CD14-positive monocyte (primary cell): Measurements from ENCODE around the gene FBXO11. TPM values are rescaled to one million over a fixed set of nuclear protein-coding genes. Genes with fewer than 3 reads are reported as not detected.

ENCODE experiments used
- DNase-seq, 3 donors: peaks; one replicate each; pipeline ENCODE4 v3.0.0-alpha.2; 2011 to 2022
- H2AFZ ChIP-seq: 2 replicates; pipeline ENCODE4 v1.6.0; 2012; ENCODE audit warnings: mild to moderate bottlenecking, low read depth, low read length, inconsistent platforms; ENCODE audit not compliant: insufficient read depth, poor library complexity, severe bottlenecking
- H3K27ac ChIP-seq, 2 donors: 1 replicate in 1 of 2; 2 replicates in 1 of 2; pipeline ENCODE4 v1.5.1; 2012 to 2013; ENCODE audit warnings: low read length in 2 of 2, control low read depth in 1 of 2, inconsistent platforms in 1 of 2, low read depth in 1 of 2, mild to moderate bottlenecking in 1 of 2
- H3K27me3 ChIP-seq, 2 donors: one replicate each; pipeline versions ENCODE4 v1.6.0 to v1.6.1; 2011 to 2013; ENCODE audit warnings: low read length in 2 of 2; ENCODE audit not compliant: control insufficient read depth in 2 of 2, insufficient read depth in 2 of 2
- H3K36me3 ChIP-seq, 2 donors: replicated peaks in 1 of 2; 1 replicate in 1 of 2; 2 replicates in 1 of 2; pipeline versions ENCODE4 v1.5.1 to v1.6.1; 2012 to 2013; ENCODE audit warnings: low read length in 2 of 2, control low read depth in 1 of 2, inconsistent platforms in 1 of 2, mild to moderate bottlenecking in 1 of 2; ENCODE audit not compliant: insufficient read depth in 2 of 2, control insufficient read depth in 1 of 2
- H3K4me1 ChIP-seq, 2 donors: 1 replicate in 1 of 2; 2 replicates in 1 of 2; pipeline versions ENCODE4 v1.5.1 to v1.6.1; 2012 to 2013; ENCODE audit warnings: low read length in 2 of 2, control low read depth in 1 of 2, inconsistent platforms in 1 of 2, mild to moderate bottlenecking in 1 of 2, moderate library complexity in 1 of 2; ENCODE audit not compliant: insufficient read depth in 2 of 2, control insufficient read depth in 1 of 2
- H3K4me2 ChIP-seq: replicated peaks from 2 replicates; pipeline ENCODE3; 2012; ENCODE audit warnings: low read length, moderate library complexity, mild to moderate bottlenecking; ENCODE audit not compliant: poor library complexity, severe bottlenecking; ENCODE audit errors: extremely low read depth
- H3K4me3 ChIP-seq, 3 experiments: fragments of 200-600 bp in 1 of 3; sonication (generic) in 1 of 3; replicated peaks in 1 of 3; 1 replicate in 2 of 3; 2 replicates in 1 of 3; pipeline ENCODE4 v1.5.1; 2011 to 2013; ENCODE audit warnings: low read length in 3 of 3, mild to moderate bottlenecking in 3 of 3, control low read depth in 2 of 3, low read depth in 2 of 3, inconsistent platforms in 1 of 3, moderate library complexity in 1 of 3
- H3K79me2 ChIP-seq: 2 replicates; pipeline ENCODE4 v1.6.0; 2012; ENCODE audit warnings: mild to moderate bottlenecking, control low read depth, inconsistent platforms, low read length, moderate library complexity; ENCODE audit not compliant: insufficient read depth
- H3K9ac ChIP-seq: 2 replicates; pipeline ENCODE4 v1.6.0; 2017; ENCODE audit warnings: low read length, mild to moderate bottlenecking; ENCODE audit not compliant: insufficient read depth, poor library complexity, severe bottlenecking
- H3K9me3 ChIP-seq, 2 donors: replicated peaks in 1 of 2; 1 replicate in 1 of 2; 2 replicates in 1 of 2; pipeline versions ENCODE4 v1.5.1 to v1.6.1; 2012 to 2013; ENCODE audit warnings: low read length in 2 of 2, control low read depth in 1 of 2; ENCODE audit not compliant: control insufficient read depth in 1 of 2, insufficient read depth in 1 of 2
- H4K20me1 ChIP-seq: 2 replicates; pipeline ENCODE4 v1.6.0; 2012; ENCODE audit warnings: mild to moderate bottlenecking, low read length, control low read depth, moderate library complexity; ENCODE audit not compliant: insufficient read depth
- H3K27ac Mint-ChIP-seq, 7 donors: one replicate each; pipeline ENCODE4 v1.8.0; 2020; ENCODE audit warnings: mild to moderate bottlenecking in 7 of 7, mixed read lengths in 7 of 7, moderate library complexity in 6 of 7, inconsistent platforms in 2 of 7
- H3K27me3 Mint-ChIP-seq, 3 donors: one replicate each; pipeline ENCODE4 v1.8.0; 2021 to 2022; ENCODE audit warnings: low read depth in 3 of 3, mild to moderate bottlenecking in 3 of 3, mixed read lengths in 3 of 3, moderate library complexity in 3 of 3, inconsistent platforms in 1 of 3
- H3K36me3 Mint-ChIP-seq, 2 donors: one replicate each; pipeline ENCODE4 v1.8.0; 2020; ENCODE audit warnings: mixed read lengths in 2 of 2, inconsistent platforms in 1 of 2, mild to moderate bottlenecking in 1 of 2
- H3K4me1 Mint-ChIP-seq: one replicate; pipeline ENCODE4 v1.8.0; 2020; ENCODE audit warnings: mild to moderate bottlenecking, mixed read lengths
- H3K4me3 Mint-ChIP-seq, 2 donors: one replicate each; pipeline ENCODE4 v1.8.0; 2020; ENCODE audit warnings: mild to moderate bottlenecking in 2 of 2, mixed read lengths in 2 of 2, moderate library complexity in 1 of 2
- H3K9me3 Mint-ChIP-seq, 7 donors: one replicate each; pipeline ENCODE4 v1.8.0; 2020 to 2022; ENCODE audit warnings: mixed read lengths in 7 of 7, mild to moderate bottlenecking in 6 of 7, moderate library complexity in 6 of 7, inconsistent platforms in 2 of 7
- WGBS: methylation state at CpG from one replicate; pipeline ENCODE4 v1.1.5; 2013; ENCODE audit warnings: missing lambda C conversion rate; ENCODE audit not compliant: insufficient coverage; 5-methylcytosine and 5-hydroxymethylcytosine counted together
- intact Hi-C, 2 donors: fragments of 100-400 bp; cut with micrococcal nuclease; formaldehyde crosslinking; loops; one replicate each; pipeline versions ENCODE4 v1.15.0 to v1.15.1; 2023
- polyA plus RNA-seq, 3 donors: library from polyadenylated mRNA; depleted of rRNA in 1 of 3; unstranded in 2 of 3; stranded (reverse) in 1 of 3; fragments of 300-500 nt in 2 of 3; fragments of >200 nt in 1 of 3; fragmentation: Illumina TruSeq in 2 of 3; gene quantifications; 1 replicate in 2 of 3; 2 replicates in 1 of 3; pipeline ENCODE4 v1.2.3, GENCODE V29; 2012 to 2021
- TF ChIP-seq, protein P1 (sequence below): fragments of 200-600 bp; IDR thresholded peaks from one replicate; pipeline ENCODE4 v1.8.0; 2022; ENCODE audit warnings: antibody characterized with exemption, mild to moderate bottlenecking

Gene FBXO11
- polyA plus RNA-seq, 3 donors, result 2.2 to 51.3 (median 4.6) TPM

DNA sequence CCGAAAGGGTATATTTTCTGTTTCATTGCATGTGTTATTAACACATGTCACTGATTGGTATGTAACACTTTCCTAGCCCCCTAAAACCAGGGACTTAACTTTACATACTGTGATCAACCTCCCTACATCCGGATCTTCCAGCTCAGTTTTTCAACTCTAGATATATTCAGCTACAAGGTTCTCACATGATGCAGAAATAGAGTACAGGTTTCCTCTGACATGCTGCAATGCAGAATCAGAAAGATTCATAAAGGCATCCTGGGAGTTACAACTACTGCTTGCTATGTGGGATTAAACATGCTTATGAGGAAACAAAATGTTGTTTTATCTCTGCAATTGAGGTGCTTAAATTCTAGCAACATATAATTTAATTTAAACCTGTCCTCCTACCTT lies 14.0 kb downstream of the FBXO11 start:
- Histone ChIP-seq H3K36me3 (peaks cover 3 to 17% of the 10 kb centered on the region in 2 donors), H3K27ac (peak overlapping the region in 1 of 2 donors; percentile 11), H3K79me2 (peaks cover 100% of the 10 kb centered on the region), H4K20me1 (peaks cover 100% of the 10 kb centered on the region), H3K27me3 (no peaks in the 10 kb centered on the region), H3K4me1 (peaks cover 17 to 18% of the 10 kb centered on the region in 2 donors), H3K9ac (no peak overlapping the region), H2AFZ (no peak overlapping the region), H3K4me2 (no peak overlapping the region), H3K4me3 (no peak overlapping the region), H3K9me3 (no peaks in the 10 kb centered on the region)
- Mint-ChIP-seq H3K9me3 (peaks cover 0 to 3% (median 0%) of the 10 kb centered on the region in 7 donors), H3K36me3 (peaks cover 10 to 22% of the 10 kb centered on the region in 2 donors), H3K4me3 (no peak overlapping the region), H3K27ac (peak overlapping the region in 1 of 7 donors; percentile 9), H3K27me3 (no peaks in the 10 kb centered on the region), H3K4me1 (peaks cover 45% of the 10 kb centered on the region)
- no peak for DNase-seq
- intact Hi-C loops, result no loop called here
- WGBS, result no CpG with 5 or more reads among the region's 2 CpGs
- TF ChIP-seq, protein P1, sequence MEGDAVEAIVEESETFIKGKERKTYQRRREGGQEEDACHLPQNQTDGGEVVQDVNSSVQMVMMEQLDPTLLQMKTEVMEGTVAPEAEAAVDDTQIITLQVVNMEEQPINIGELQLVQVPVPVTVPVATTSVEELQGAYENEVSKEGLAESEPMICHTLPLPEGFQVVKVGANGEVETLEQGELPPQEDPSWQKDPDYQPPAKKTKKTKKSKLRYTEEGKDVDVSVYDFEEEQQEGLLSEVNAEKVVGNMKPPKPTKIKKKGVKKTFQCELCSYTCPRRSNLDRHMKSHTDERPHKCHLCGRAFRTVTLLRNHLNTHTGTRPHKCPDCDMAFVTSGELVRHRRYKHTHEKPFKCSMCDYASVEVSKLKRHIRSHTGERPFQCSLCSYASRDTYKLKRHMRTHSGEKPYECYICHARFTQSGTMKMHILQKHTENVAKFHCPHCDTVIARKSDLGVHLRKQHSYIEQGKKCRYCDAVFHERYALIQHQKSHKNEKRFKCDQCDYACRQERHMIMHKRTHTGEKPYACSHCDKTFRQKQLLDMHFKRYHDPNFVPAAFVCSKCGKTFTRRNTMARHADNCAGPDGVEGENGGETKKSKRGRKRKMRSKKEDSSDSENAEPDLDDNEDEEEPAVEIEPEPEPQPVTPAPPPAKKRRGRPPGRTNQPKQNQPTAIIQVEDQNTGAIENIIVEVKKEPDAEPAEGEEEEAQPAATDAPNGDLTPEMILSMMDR, result no peak

DNA sequence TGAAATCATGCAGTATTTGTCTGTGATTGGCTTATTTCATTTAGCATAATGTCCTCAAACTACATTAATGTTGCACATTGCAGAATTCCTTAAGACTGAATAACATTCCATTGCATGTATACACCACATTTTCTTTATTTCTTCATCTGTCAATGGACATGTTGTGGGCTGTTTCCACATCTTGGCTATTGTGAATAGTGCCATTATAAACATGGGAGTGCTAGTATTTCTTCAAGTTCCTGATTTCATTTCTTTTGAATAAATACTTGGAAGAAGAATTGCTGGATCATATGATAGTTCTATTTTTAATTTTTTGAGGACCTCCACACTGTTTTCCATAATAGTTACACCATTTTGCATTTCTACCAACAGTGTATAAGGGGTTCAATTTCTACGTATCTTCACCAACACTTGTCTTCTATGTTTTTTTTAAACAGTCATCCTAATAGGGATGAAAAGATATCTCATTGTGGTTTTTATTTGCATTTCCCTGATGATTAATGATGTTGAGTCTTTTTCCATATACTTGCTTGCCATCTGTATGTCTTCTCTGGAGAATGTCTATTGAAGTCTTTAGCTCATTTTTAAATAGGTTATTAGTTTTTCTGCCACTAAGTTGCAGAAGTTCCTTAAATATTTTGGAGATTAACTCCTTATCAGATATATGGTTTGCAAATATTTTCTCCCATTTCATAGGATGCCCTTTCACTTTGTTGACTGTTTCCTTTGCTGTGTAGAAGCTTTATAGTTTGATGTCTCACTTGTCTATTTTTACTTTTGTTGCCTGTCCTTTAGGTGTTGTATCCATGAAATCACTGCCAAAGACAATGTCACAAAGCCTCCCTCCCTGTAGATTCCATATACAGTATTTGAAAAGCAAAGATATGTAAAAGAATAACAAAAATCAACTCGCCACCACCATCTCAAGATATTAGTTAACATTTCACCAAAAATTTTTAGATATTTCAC lies 14.6 kb downstream of the FBXO11 start:
- H2AFZ ChIP-seq, result no peak overlapping the region
- peaks cover 40% of the 10 kb centered on the region for H3K4me1 Mint-ChIP-seq
- no peak overlapping the region for H3K4me2 ChIP-seq
- peaks cover 3 to 17% of the 10 kb centered on the region in 2 donors for H3K36me3 ChIP-seq
- H3K27me3 Mint-ChIP-seq, result no peaks in the 10 kb centered on the region
- peaks cover 11 to 12% of the 10 kb centered on the region in 2 donors for H3K4me1 ChIP-seq
- no peaks in the 10 kb centered on the region for H3K9me3 ChIP-seq
- H3K4me3 ChIP-seq, result no peak overlapping the region
- peaks cover 0 to 3% (median 0%) of the 10 kb centered on the region in 7 donors for H3K9me3 Mint-ChIP-seq
- no peak overlapping the region for H3K4me3 Mint-ChIP-seq
- WGBS, result no CpG with 5 or more reads among the region's 2 CpGs
- peaks cover 100% of the 10 kb centered on the region for H4K20me1 ChIP-seq
- peak overlapping the region in 3 of 7 donors; percentile 9 to 56 (median 48) for H3K27ac Mint-ChIP-seq
- peak overlapping the region in 1 of 2 donors; percentile 22 for H3K27ac ChIP-seq
- intact Hi-C loops, result no loop called here
- peaks cover 10 to 26% of the 10 kb centered on the region in 2 donors for H3K36me3 Mint-ChIP-seq
- DNase-seq, result no peak
- no peak overlapping the region for H3K9ac ChIP-seq
- TF ChIP-seq, protein P1, result no peak
- H3K79me2 ChIP-seq, result peaks cover 100% of the 10 kb centered on the region
- no peaks in the 10 kb centered on the region for H3K27me3 ChIP-seq
